AG04450 (cell line): ENCODE measurements around the gene RAF1. TPM values are rescaled to one million over a fixed set of nuclear protein-coding genes. Genes with fewer than 3 reads are reported as not detected.
"Not testable (repeated sequence)": the region's sequence is repeated elsewhere in the genome, so short reads cannot be mapped to it uniquely, and the experiment has no call there.

ENCODE experiments used
- CTCF ChIA-PET: fragments of 300-600, 350-600 bp; formaldehyde crosslinking; extraction: SDS; loops from one replicate; lab custom pipeline; 2022; ENCODE audit warnings: antibody characterized with exemption, inconsistent platforms; lab: Charles Lee
- POLR2A ChIA-PET: fragments of 350-600 bp; formaldehyde crosslinking; extraction: SDS; loops from one replicate; lab custom pipeline; 2021; ENCODE audit warnings: antibody characterized with exemption, inconsistent platforms; lab: Yijun Ruan, JAX
- DNase-seq: peaks from one replicate; pipeline ENCODE4 v3.0.0-alpha.2; 2011; ENCODE audit warnings: low read depth, low spot score
- H3K27ac ChIP-seq: one replicate; pipeline ENCODE4 v1.5.1; 2012; ENCODE audit warnings: low read depth, low read length, control low read depth
- H3K27me3 ChIP-seq: one replicate; pipeline ENCODE4 v1.6.0; 2012; ENCODE audit warnings: low read length; ENCODE audit not compliant: control insufficient read depth, insufficient read depth
- H3K4me3 ChIP-seq: 2 replicates; pipeline ENCODE4 v1.5.1; 2011; ENCODE audit warnings: mild to moderate bottlenecking, low read depth, low read length, control low read depth
- H3K9me3 ChIP-seq: 2 replicates; pipeline ENCODE4 v1.5.1; 2012; ENCODE audit warnings: low read length; ENCODE audit not compliant: control insufficient read depth, insufficient read depth
- CTCF ChIP-seq: IDR thresholded peaks from 2 replicates; pipeline ENCODE4 v1.5.1; 2011; ENCODE audit warnings: low read depth, low read length, control low read depth, inconsistent platforms
- polyA plus RNA-seq: library from polyadenylated mRNA; depleted of rRNA; stranded (reverse); fragments of >200 nt; gene quantifications from 2 replicates; pipeline ENCODE4 v1.2.3, GENCODE V29; 2011

Gene RAF1
- polyA plus RNA-seq, 1 experiment = 140 TPM

- Histone ChIP-seq H3K27ac (no peak overlapping the region), H3K4me3 (no peak overlapping the region), H3K27me3 (no peaks in the 10 kb centered on the region), H3K9me3 (no peaks in the 10 kb centered on the region)
- POLR2A ChIA-PET = no interaction called here
- no peak for TF ChIP-seq CTCF
- CTCF ChIA-PET = no interaction called here
- DNase-seq = no peak
These were observed 33.6 kb downstream of the RAF1 start for GRCh38 chr3:12630292-12630691.

GRCh38 chr3:12629560-12629959 is 34.4 kb downstream of the RAF1 start:
- DNase-seq = no peak
- no peak overlapping the region for H3K4me3 ChIP-seq
- H3K27me3 ChIP-seq = no peaks in the 10 kb centered on the region
- POLR2A ChIA-PET = no interaction called here
- H3K27ac ChIP-seq = no peak overlapping the region
- TF ChIP-seq CTCF = no peak
- no peaks in the 10 kb centered on the region for H3K9me3 ChIP-seq
- CTCF ChIA-PET = no interaction called here

- TF ChIP-seq CTCF = no peak
- CTCF ChIA-PET = no interaction called here
- H3K4me3 ChIP-seq = no peak overlapping the region
- H3K9me3 ChIP-seq = no peaks in the 10 kb centered on the region
- H3K27me3 ChIP-seq = no peaks in the 10 kb centered on the region
- DNase-seq = no peak
- no peak overlapping the region for H3K27ac ChIP-seq
- POLR2A ChIA-PET = no interaction called here
These were observed 35.1 kb downstream of the RAF1 start for GRCh38 chr3:12628813-12629212.

- no peak for TF ChIP-seq CTCF
- no peaks in the 10 kb centered on the region for H3K9me3 ChIP-seq
- H3K4me3 ChIP-seq = no peak overlapping the region
- POLR2A ChIA-PET = no interaction called here
- H3K27ac ChIP-seq = no peak overlapping the region
- no peak for DNase-seq
- H3K27me3 ChIP-seq = no peaks in the 10 kb centered on the region
- CTCF ChIA-PET = no interaction called here
These were observed 36.5 kb downstream of the RAF1 start for GRCh38 chr3:12627370-12627769.

- H3K4me3 ChIP-seq, CTCF ChIA-PET, POLR2A ChIA-PET, DNase-seq, H3K9me3 ChIP-seq, H3K27me3 ChIP-seq, H3K27ac ChIP-seq: not testable (repeated sequence)
These were observed 39.0 kb downstream of the RAF1 start for GRCh38 chr3:12624964-12625363.

- DNase-seq = no peak
- TF ChIP-seq CTCF = no peak
- CTCF ChIA-PET = interaction anchor here (0.6 kb wide), 1 partner anchor 24 kb away, joined by 3 read pairs; no protein-coding TSS in a partner anchor
These were observed 39.9 kb downstream of the RAF1 start for GRCh38 chr3:12624056-12624455.

More at GRCh38 chr3:12624056-12624455, 39.9 kb downstream of the RAF1 start:
- POLR2A ChIA-PET = no interaction called here
- Histone ChIP-seq H3K9me3 (no peaks in the 10 kb centered on the region), H3K27ac (no peak overlapping the region), H3K27me3 (no peaks in the 10 kb centered on the region), H3K4me3 (no peak overlapping the region)
